K562 (cell line): ENCODE results near the gene BRD4. TPM values are rescaled to one million over a fixed set of nuclear protein-coding genes. Genes with fewer than 3 reads are reported as not detected.

Source experiments
- ATAC-seq: fragments of 200-7000 bp; cut with Tn5 transposase; 3 replicates; pipeline ENCODE4 v1.9.1; 2020; ENCODE audit warnings: moderate library complexity
- BruUV-seq: library from RNA; stranded (reverse); fragments of 400-500 nt; replicated peaks from 2 replicates; lab custom pipeline; 2021; lab: Mats Ljungman, UMichigan
- CTCF ChIA-PET: fragments of 300-600 bp; formaldehyde crosslinking; extraction: SDS; loops from one replicate; lab custom pipeline; 2021; ENCODE audit warnings: low intra/inter-chr PET ratio; lab: Yijun Ruan, JAX
- POLR2A ChIA-PET: fragments of 300-600, 350-650 bp; sonication (Branson Sonifier 250); formaldehyde crosslinking; extraction: SDS; loops from one replicate; lab custom pipeline; 2021; ENCODE audit warnings: antibody characterized with exemption, inconsistent platforms; lab: Yijun Ruan, JAX
- DNase-seq, 4 experiments: peaks; one replicate each; pipeline versions ENCODE4 v3.0.0 to v3.0.0-alpha.2; 2011 to 2018; ENCODE audit warnings: low spot score in 3 of 4, mixed read lengths in 3 of 4; ENCODE audit errors: extremely low read depth in 1 of 4
- FAIRE-seq: peaks from 2 replicates; lab custom pipeline; 2011; peaks lifted over from hg19 to GRCh38; lab: Jason Lieb, UNC
- H2AFZ ChIP-seq: 2 replicates; pipeline ENCODE4 v1.6.0; 2011; ENCODE audit warnings: low read depth, low read length, control low read depth, inconsistent platforms
- H3K27ac ChIP-seq: fragments of 200-600 bp; 3 replicates; pipeline ENCODE4 v1.8.0; 2011; ENCODE audit warnings: low read depth, mild to moderate bottlenecking, control low read depth, inconsistent platforms, low read length, moderate library complexity, mixed read lengths; ENCODE audit errors: extremely low read depth
- H3K27me3 ChIP-seq, 2 experiments: fragments of 300-600 bp in 1 of 2; 2 replicates in 1 of 2; 3 replicates in 1 of 2; pipeline versions ENCODE4 v1.6.0 to v1.8.0; 2011; ENCODE audit warnings: inconsistent platforms in 2 of 2, low read length in 2 of 2, mild to moderate bottlenecking in 1 of 2, mixed read lengths in 1 of 2, moderate library complexity in 1 of 2; ENCODE audit not compliant: control insufficient read depth in 2 of 2, insufficient read depth in 2 of 2
- H3K36me3 ChIP-seq: fragments of 300-600 bp; 3 replicates; pipeline ENCODE4 v1.8.0; 2011; ENCODE audit warnings: mild to moderate bottlenecking, low read length, inconsistent platforms; ENCODE audit not compliant: control insufficient read depth, insufficient read depth
- H3K4me1 ChIP-seq, 2 experiments: fragments of 200-600 bp in 1 of 2; replicated peaks in 1 of 2; 2 replicates in 1 of 2; 3 replicates in 1 of 2; pipeline versions ENCODE4 v1.5.1 to v1.8.0; 2011; ENCODE audit warnings: inconsistent platforms in 2 of 2, low read length in 2 of 2, mild to moderate bottlenecking in 1 of 2, mixed read lengths in 1 of 2, moderate library complexity in 1 of 2; ENCODE audit not compliant: control insufficient read depth in 2 of 2, insufficient read depth in 2 of 2
- H3K4me2 ChIP-seq: 2 replicates; pipeline ENCODE4 v1.6.1; 2011; ENCODE audit warnings: low read length, control low read depth, inconsistent platforms, mixed read lengths; ENCODE audit not compliant: insufficient read depth
- H3K4me3 ChIP-seq: fragments of 200-600 bp; sonication (generic), shearing (Covaris generic); 2 replicates; pipeline ENCODE4 v1.5.1; 2016; ENCODE audit warnings: control low read depth, inconsistent platforms
- H3K79me2 ChIP-seq: fragments of 200-600 bp; 3 replicates; pipeline ENCODE4 v1.8.0; 2011; ENCODE audit warnings: low read length, inconsistent platforms; ENCODE audit not compliant: control insufficient read depth, insufficient read depth
- H3K9ac ChIP-seq, 2 experiments: 2 replicates each; pipeline versions ENCODE4 v1.6.0 to v1.6.1; 2011; ENCODE audit warnings: low read depth in 2 of 2, low read length in 2 of 2, control low read depth in 1 of 2, inconsistent platforms in 1 of 2, mild to moderate bottlenecking in 1 of 2, mixed read lengths in 1 of 2; ENCODE audit not compliant: insufficient read depth in 1 of 2
- H3K9me1 ChIP-seq: one replicate; pipeline ENCODE4 v1.6.0; 2011; ENCODE audit warnings: inconsistent platforms, mild to moderate bottlenecking, low read length, moderate library complexity; ENCODE audit not compliant: control insufficient read depth, insufficient read depth
- H3K9me3 ChIP-seq: replicated peaks from 2 replicates; pipeline ENCODE4 v1.5.1; 2011; ENCODE audit warnings: low read depth, low read length, inconsistent platforms; ENCODE audit not compliant: control insufficient read depth, insufficient read depth
- H4K20me1 ChIP-seq: replicated peaks from 2 replicates; pipeline ENCODE4 v1.6.1; 2011; ENCODE audit warnings: low read length, inconsistent platforms, mixed read lengths; ENCODE audit not compliant: control insufficient read depth, insufficient read depth
- KLF13 ChIP-seq: fragments of 450-650 bp; IDR thresholded peaks from 2 replicates; pipeline ENCODE4 v1.6.1; 2016; ENCODE audit warnings: missing genetic modification characterization, low read depth, mild to moderate bottlenecking, missing compliant biosample characterization, moderate library complexity, borderline replicate concordance
- MECOM ChIP-seq: fragments of 250-450 bp; sonication (Bioruptor Pico); IDR thresholded peaks from 2 replicates; pipeline ENCODE4 v1.8.0; 2022; ENCODE audit warnings: inconsistent platforms
- RFX1 ChIP-seq: fragments of 450-650 bp; IDR thresholded peaks from 2 replicates; pipeline ENCODE4 v1.6.1; 2016; ENCODE audit warnings: mild to moderate bottlenecking, moderate library complexity
- SAFB ChIP-seq: fragments of 200-400 bp; formaldehyde crosslinking; IDR thresholded peaks from 2 replicates; pipeline ENCODE4 v1.6.1; 2017; ENCODE audit warnings: low read depth, low read length, borderline replicate concordance
- STAG1 ChIP-seq: sonication (generic); formaldehyde crosslinking; IDR thresholded peaks from 2 replicates; pipeline ENCODE4 v1.5.0; 2020; ENCODE audit warnings: missing genetic modification reagents, borderline replicate concordance
- ZBTB12 ChIP-seq: fragments of 250-450 bp; sonication (Bioruptor Pico); IDR thresholded peaks from 2 replicates; pipeline ENCODE4 v1.4.0; 2020
- WGBS: fragments of 100-300 bp; shearing (Covaris generic); methylation state at CpG from one replicate; pipeline ENCODE4 v1.1.6; 2016; ENCODE audit warnings: low coverage, mixed read lengths; ENCODE audit not compliant: insufficient coverage; ENCODE audit errors: missing lambda C conversion rate; 5-methylcytosine and 5-hydroxymethylcytosine counted together
- in situ Hi-C: fragments of 300-500 bp; cut with MboI; formaldehyde crosslinking; loops from 4 replicates; pipeline ENCODE4 v1.15.0; 2018; ENCODE audit warnings: inconsistent platforms, mixed read lengths
- intact Hi-C: fragments of 100-400 bp; cut with micrococcal nuclease; formaldehyde crosslinking; loops from 2 replicates; pipeline ENCODE4 v1.14.2; 2022
- polyA plus RNA-seq, 8 experiments: library from polyadenylated mRNA; depleted of rRNA in 4 of 8; stranded (reverse) in 5 of 8; unstranded in 3 of 8; fragments of >200 nt; fragmentation: Nextera tagmentation in 2 of 8; fragmentation: Illumina TruSeq in 1 of 8; extraction: Ambion mirVana in 2 of 8; extraction: Trizol in 1 of 8; gene quantifications; 2 replicates each; pipeline versions ENCODE4 v1.2.1 to v1.2.3, GENCODE V29; 2011 to 2014; ENCODE audit warnings: inconsistent platforms in 1 of 8, missing spikeins in 1 of 8
- total RNA-seq, 7 experiments: library from RNA; depleted of rRNA in 6 of 7; stranded (reverse); fragments of >200 nt in 6 of 7; fragmentation: Illumina TruSeq in 2 of 7; extraction: Trizol in 2 of 7; gene quantifications; 2 replicates each; pipeline versions ENCODE4 v1.2.1 to v1.2.3, GENCODE V29; 2011 to 2021; ENCODE audit warnings: low replicate concordance in 1 of 7

BRD4 gene
- total and polyA plus RNA-seq, 9 of the 15 experiments (the other 6 are each of a cell fraction or from before 2014, with no cell fraction given): 1.8 to 105 (median 15.6) TPM

- peaks cover 17% of the 10 kb centered on the region for H4K20me1 ChIP-seq
- H3K9ac ChIP-seq: no peak overlapping the region
- no peak for DNase-seq
- no peak for ATAC-seq
- peaks cover 97% of the 10 kb centered on the region; the same call in 2 of the 3 replicates for H3K36me3 ChIP-seq
- ChIA-PET POLR2A (interaction anchor here (0.6 to 1.9 kb wide), 4 partner anchors 11 to 296 kb away, joined by 3 to 7 read pairs (median 5); no protein-coding TSS in a partner anchor), CTCF (no interaction called here)
- H3K9me3 ChIP-seq: no peaks in the 10 kb centered on the region
- TF ChIP-seq MECOM (CRISPR knock-in tag) (no peak), SAFB (no peak), STAG1 (CRISPR knock-in tag) (no peak), RFX1 (no peak), KLF13 (tag) (no peak), ZBTB12 (CRISPR knock-in tag) (no peak)
- H3K4me2 ChIP-seq: no peak overlapping the region
- H3K27me3 ChIP-seq: no peaks in the 10 kb centered on the region
- H3K9me1 ChIP-seq: peaks cover 5% of the 10 kb centered on the region
- peaks cover 9% of the 10 kb centered on the region; the same call in 2 of the 3 replicates for H3K79me2 ChIP-seq
- peaks cover 0 to 11% of the 10 kb centered on the region in 2 experiments; a peak in 1 of 5 replicates for H3K4me1 ChIP-seq
- intact Hi-C loops (no loop called here), in situ Hi-C loops (no loop called here)
- H3K4me3 ChIP-seq: no peak overlapping the region
- no TSS peak for BruUV-seq
- 93% methylated on average over 6 of the region's 6 CpGs for WGBS
- no peak overlapping the region for H2AFZ ChIP-seq
- no peak overlapping the region for H3K27ac ChIP-seq
- no peak for FAIRE-seq
Measured at GRCh38 chr19:15249528-15249874, 82.8 kb downstream of the BRD4 start.
